IMR-90 (cell line): Measurements from ENCODE around the gene SEMA3C. TPM values are rescaled to one million over a fixed set of nuclear protein-coding genes. Genes with fewer than 3 reads are reported as not detected.
A peak's percentile ranks its signal among the peaks of the same experiment; 100 is the strongest.

Experiments used
- ATAC-seq: fragments of 200-7000 bp; cut with Tn5 transposase; 2 replicates; pipeline ENCODE4 v1.9.1; 2020; ENCODE audit warnings: low read depth, mild to moderate bottlenecking, moderate library complexity
- BruUV-seq: library from RNA; stranded (reverse); fragments of 400-500 nt; replicated peaks from 2 replicates; lab custom pipeline; 2021; lab: Mats Ljungman, UMichigan
- CTCF ChIA-PET: fragments of 300-600 bp; formaldehyde crosslinking; extraction: SDS; loops from one replicate; lab custom pipeline; 2021; ENCODE audit warnings: antibody characterized with exemption; lab: Yijun Ruan, JAX
- POLR2A ChIA-PET: fragments of 300-600 bp; sonication (Branson Sonifier 250); formaldehyde crosslinking; loops from one replicate; lab custom pipeline; 2022; ENCODE audit warnings: antibody characterized with exemption; ENCODE audit not compliant: unreplicated experiment; lab: Charles Lee
- DNase-seq: peaks from one replicate; pipeline ENCODE4 v3.0.0; 2013
- H2AFZ ChIP-seq: replicated peaks from 2 replicates; pipeline ENCODE3; 2013; ENCODE audit warnings: low read length, mild to moderate bottlenecking; ENCODE audit not compliant: poor library complexity
- H2AK5ac ChIP-seq: 2 replicates; pipeline ENCODE4 v1.6.1; 2013; ENCODE audit warnings: low read depth, low read length, inconsistent platforms
- H2AK9ac ChIP-seq: replicated peaks from 2 replicates; pipeline ENCODE3; 2013; ENCODE audit warnings: mild to moderate bottlenecking, low read depth, low read length, moderate library complexity; ENCODE audit not compliant: poor library complexity
- H2BK120ac ChIP-seq: 2 replicates; pipeline ENCODE4 v1.6.1; 2013; ENCODE audit warnings: low read depth, low read length, inconsistent platforms
- H2BK15ac ChIP-seq: 3 replicates; pipeline ENCODE4 v1.6.1; 2013; ENCODE audit warnings: low read depth, low read length, inconsistent platforms
- H2BK20ac ChIP-seq: 2 replicates; pipeline ENCODE4 v1.6.1; 2013; ENCODE audit warnings: low read depth, mild to moderate bottlenecking, inconsistent platforms, low read length, moderate library complexity
- H2BK5ac ChIP-seq: 2 replicates; pipeline ENCODE4 v1.6.1; 2013; ENCODE audit warnings: mild to moderate bottlenecking, low read depth, low read length, inconsistent platforms; ENCODE audit not compliant: poor library complexity, severe bottlenecking
- H3K14ac ChIP-seq: replicated peaks from 2 replicates; pipeline ENCODE4 v1.6.1; 2013; ENCODE audit warnings: low read depth, low read length, inconsistent platforms
- H3K18ac ChIP-seq: 2 replicates; pipeline ENCODE4 v1.6.1; 2013; ENCODE audit warnings: low read depth, low read length, control low read depth
- H3K23ac ChIP-seq: 2 replicates; pipeline ENCODE4 v1.6.1; 2013; ENCODE audit warnings: low read depth, low read length, inconsistent platforms
- H3K27ac ChIP-seq: 2 replicates; pipeline ENCODE4 v1.5.1; 2013; ENCODE audit warnings: mild to moderate bottlenecking, control low read depth, low read length; ENCODE audit not compliant: insufficient read depth
- H3K27me3 ChIP-seq: 2 replicates; pipeline ENCODE4 v1.6.1; 2013; ENCODE audit warnings: low read length; ENCODE audit not compliant: control insufficient read depth, insufficient read depth
- H3K36me3 ChIP-seq: 2 replicates; pipeline ENCODE4 v1.6.1; 2013; ENCODE audit warnings: low read length, mixed read lengths; ENCODE audit not compliant: control insufficient read depth, insufficient read depth
- H3K4ac ChIP-seq: 2 replicates; pipeline ENCODE4 v1.6.1; 2013; ENCODE audit warnings: low read depth, low read length, inconsistent platforms
- H3K4me1 ChIP-seq: 2 replicates; pipeline ENCODE4 v1.6.1; 2013; ENCODE audit warnings: low read length, mixed read lengths; ENCODE audit not compliant: control insufficient read depth, insufficient read depth
- H3K4me2 ChIP-seq: 2 replicates; pipeline ENCODE4 v1.6.1; 2013; ENCODE audit warnings: low read depth, mild to moderate bottlenecking, control low read depth, low read length, moderate library complexity
- H3K4me3 ChIP-seq: 2 replicates; pipeline ENCODE4 v1.5.1; 2013; ENCODE audit warnings: low read depth, mild to moderate bottlenecking, control low read depth, low read length, moderate library complexity; ENCODE audit not compliant: insufficient read depth
- H3K56ac ChIP-seq: 2 replicates; pipeline ENCODE4 v1.6.1; 2013; ENCODE audit warnings: low read length, inconsistent platforms; ENCODE audit not compliant: insufficient read depth; ENCODE audit errors: extremely low read depth
- H3K79me1 ChIP-seq, 2 experiments: 2 replicates each; pipeline ENCODE4 v1.6.1; 2013; ENCODE audit warnings: low read length in 2 of 2, inconsistent platforms in 1 of 2, low read depth in 1 of 2
- H3K9ac ChIP-seq: 2 replicates; pipeline ENCODE4 v1.6.1; 2013; ENCODE audit warnings: low read depth, low read length, control low read depth
- H3K9me1 ChIP-seq: 2 replicates; pipeline ENCODE4 v1.6.1; 2013; ENCODE audit warnings: low read length, inconsistent platforms; ENCODE audit not compliant: insufficient read depth
- H3K9me3 ChIP-seq: 2 replicates; pipeline ENCODE4 v1.6.1; 2013; ENCODE audit warnings: low read length; ENCODE audit not compliant: control insufficient read depth, insufficient read depth
- H4K20me1 ChIP-seq: 2 replicates; pipeline ENCODE4 v1.6.1; 2013; ENCODE audit warnings: low read length, inconsistent platforms; ENCODE audit not compliant: insufficient read depth
- H4K5ac ChIP-seq: 2 replicates; pipeline ENCODE4 v1.6.1; 2013; ENCODE audit warnings: mild to moderate bottlenecking, low read depth, low read length, control low read depth
- H4K8ac ChIP-seq, 2 experiments: 2 replicates each; pipeline ENCODE4 v1.6.1; 2013; ENCODE audit warnings: low read depth in 2 of 2, low read length in 2 of 2, control low read depth in 1 of 2, inconsistent platforms in 1 of 2
- H4K91ac ChIP-seq: 2 replicates; pipeline ENCODE4 v1.6.1; 2013; ENCODE audit warnings: low read depth, low read length, inconsistent platforms; ENCODE audit not compliant: insufficient read depth
- BHLHE40 ChIP-seq: fragments of 150-350 bp; IDR thresholded peaks from 2 replicates; pipeline ENCODE4 v1.6.1; 2016; ENCODE audit warnings: mild to moderate bottlenecking, low read depth, low read length
- CEBPB ChIP-seq: IDR thresholded peaks from 2 replicates; pipeline ENCODE4 v1.6.1; 2012; ENCODE audit warnings: low read depth, low read length, improper control_type of control experiment
- CHD1 ChIP-seq: IDR thresholded peaks from 2 replicates; pipeline ENCODE4 v1.6.1; 2012; ENCODE audit warnings: low read depth, low read length, improper control_type of control experiment
- FOS ChIP-seq: fragments of 150-350 bp; IDR thresholded peaks from 2 replicates; pipeline ENCODE4 v1.6.1; 2016; ENCODE audit warnings: low read depth, low read length
- MAFK ChIP-seq: IDR thresholded peaks from 2 replicates; pipeline ENCODE4 v1.6.1; 2012; ENCODE audit warnings: low read depth, low read length, improper control_type of control experiment
- MAZ ChIP-seq: IDR thresholded peaks from 2 replicates; pipeline ENCODE4 v1.6.1; 2012; ENCODE audit warnings: low read depth, mild to moderate bottlenecking, low read length, improper control_type of control experiment, moderate library complexity, borderline replicate concordance
- MXI1 ChIP-seq: IDR thresholded peaks from 2 replicates; pipeline ENCODE4 v1.6.1; 2012; ENCODE audit warnings: low read depth, mild to moderate bottlenecking, low read length, moderate library complexity, borderline replicate concordance
- NFE2L2 ChIP-seq: fragments of 150-350 bp; IDR thresholded peaks from 2 replicates; pipeline ENCODE4 v1.6.1; 2016; ENCODE audit warnings: low read depth, mild to moderate bottlenecking, low read length
- POLR2A ChIP-seq: IDR thresholded peaks from 2 replicates; pipeline ENCODE4 v1.6.1; 2012; ENCODE audit warnings: mild to moderate bottlenecking, low read depth, low read length
- RAD21 ChIP-seq: IDR thresholded peaks from 2 replicates; pipeline ENCODE4 v1.6.1; 2012; ENCODE audit warnings: low read length, improper control_type of control experiment
- RCOR1 ChIP-seq: IDR thresholded peaks from 2 replicates; pipeline ENCODE4 v1.6.1; 2012; ENCODE audit warnings: mild to moderate bottlenecking, low read length, improper control_type of control experiment; ENCODE audit not compliant: insufficient replicate concordance
- RFX5 ChIP-seq: IDR thresholded peaks from 2 replicates; pipeline ENCODE4 v1.8.0; 2012; ENCODE audit warnings: low read depth, mild to moderate bottlenecking, low read length, moderate library complexity
- SMC3 ChIP-seq: fragments of 150-350 bp; IDR thresholded peaks from 2 replicates; pipeline ENCODE4 v1.6.1; 2016; ENCODE audit warnings: low read depth, mild to moderate bottlenecking, antibody characterized with exemption, low read length, moderate library complexity
- WGBS, 2 experiments: methylation state at CpG; one replicate each; pipeline versions ENCODE4 v1.1.5 to v1.1.7; 2013; ENCODE audit warnings: missing lambda C conversion rate in 2 of 2; ENCODE audit not compliant: insufficient read length in 1 of 2; ENCODE audit errors: extremely low coverage in 2 of 2; 5-methylcytosine and 5-hydroxymethylcytosine counted together
- dilution Hi-C: fragments of 300-500 bp; cut with HindIII; formaldehyde crosslinking; loops from one replicate; pipeline ENCODE4 v1.14.3; 2018; ENCODE audit warnings: low sequenced_read_pairs; ENCODE audit not compliant: unreplicated experiment
- in situ Hi-C: fragments of 300-500 bp; cut with MboI; formaldehyde crosslinking; loops from 3 replicates; pipeline ENCODE4 v1.14.3; 2019; ENCODE audit warnings: low sequenced_read_pairs, inconsistent platforms, mixed read lengths
- intact Hi-C: fragments of 100-400 bp; cut with micrococcal nuclease; formaldehyde crosslinking; loops from 2 replicates; pipeline ENCODE4 v1.10.0; 2022
- polyA plus RNA-seq, 3 experiments: library from polyadenylated mRNA; depleted of rRNA; stranded (reverse); fragments of >200 nt; gene quantifications; 2 replicates each; pipeline ENCODE4 v1.2.3, GENCODE V29; 2012; ENCODE audit warnings: low replicate concordance in 1 of 3
- total RNA-seq: library from RNA; depleted of rRNA; stranded (reverse); fragments of >200 nt; gene quantifications from 2 replicates; pipeline ENCODE4 v1.2.3, GENCODE V29; 2012
- TF ChIP-seq, protein P1 (sequence below): fragments of 150-350 bp; IDR thresholded peaks from 2 replicates; pipeline ENCODE4 v1.6.1; 2017; ENCODE audit warnings: mild to moderate bottlenecking, antibody characterized with exemption, low read length, low read depth
- TF ChIP-seq, protein P2 (sequence below): conservative IDR thresholded peaks from 2 replicates; pipeline ENCODE4 v1.5.1; 2012; ENCODE audit warnings: mild to moderate bottlenecking, low read depth, low read length, improper control_type of control experiment

The SEMA3C gene
- total and polyA plus RNA-seq, 2 of the 4 experiments (the other 2 are of a cell fraction) = 21.2 to 97.1 TPM

DNA sequence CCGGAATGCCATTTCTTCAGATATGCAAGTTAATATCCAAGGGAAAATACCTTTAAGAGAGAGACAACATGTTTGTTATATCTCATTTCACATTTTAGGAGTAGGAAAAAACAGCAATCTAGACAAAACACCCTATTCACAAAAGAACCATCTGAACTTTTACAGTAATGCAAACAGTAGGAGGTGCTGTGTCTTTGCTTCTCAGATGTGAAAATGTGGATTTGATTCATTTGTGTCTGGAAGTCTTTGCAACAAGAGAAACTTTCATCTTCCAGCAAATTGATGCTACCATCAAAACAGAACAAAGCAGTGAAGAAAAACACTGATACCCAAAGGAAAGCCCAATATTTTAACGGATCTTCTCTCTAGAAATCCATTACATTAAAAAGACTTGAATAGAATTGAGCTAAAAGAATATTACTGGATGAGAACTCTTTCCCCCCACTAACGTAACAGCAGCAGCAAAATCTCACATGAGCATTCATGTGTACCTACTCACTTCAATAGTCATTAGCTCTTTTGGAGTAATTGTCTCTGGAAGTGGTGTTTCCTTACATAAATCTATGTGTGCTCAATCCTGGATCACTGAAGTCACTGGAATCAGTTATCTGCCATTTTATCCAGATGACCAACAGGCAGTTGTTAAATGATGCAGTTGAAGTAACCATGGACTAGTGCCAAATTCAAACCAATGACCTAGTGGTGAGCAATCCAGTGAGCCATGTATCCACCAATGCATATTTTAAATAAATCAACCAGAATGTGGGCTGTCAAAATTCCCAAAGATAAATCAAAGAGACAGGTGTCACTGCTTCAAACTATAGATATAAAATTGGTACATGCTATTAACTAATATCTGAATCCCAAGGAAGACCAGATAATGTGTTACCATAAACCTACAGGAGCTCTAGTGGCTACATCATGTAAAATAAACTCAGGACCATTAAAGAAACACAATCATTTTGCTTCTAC lies 1.8 kb downstream of the SEMA3C start:
- no peak overlapping the region for H4K5ac ChIP-seq
- no peaks in the 10 kb centered on the region for H4K20me1 ChIP-seq
- no peaks in the 10 kb centered on the region for H3K9me3 ChIP-seq
- H3K14ac ChIP-seq = no peak overlapping the region
- no peak overlapping the region for H2AK9ac ChIP-seq
- ChIA-PET CTCF (interaction anchor here (0.5 to 1.1 kb wide), 5 partner anchors 58 to 553 kb away, joined by 3 to 7 read pairs (median 3); no protein-coding TSS in a partner anchor), POLR2A (interaction anchor here (0.6 kb wide), 2 partner anchors 61 to 554 kb away, joined by 3 read pairs; no protein-coding TSS in a partner anchor)
- no peak overlapping the region for H4K8ac ChIP-seq
- no peaks in the 10 kb centered on the region for H3K36me3 ChIP-seq
- H3K27ac ChIP-seq = no peak overlapping the region
- peak overlapping the region; percentile 98; the same call in 1 of the 2 replicates for H3K4me2 ChIP-seq
- H3K9ac ChIP-seq = no peak overlapping the region
- H2BK120ac ChIP-seq = no peak overlapping the region
- peaks cover 1% of the 10 kb centered on the region; the same call in 1 of the 2 replicates for H3K4me1 ChIP-seq
- no peak overlapping the region for H2AFZ ChIP-seq
- H3K4me3 ChIP-seq = peak overlapping the region; percentile 27; the same call in 1 of the 2 replicates
- no peak for ATAC-seq
- H3K79me1 ChIP-seq = peaks cover 7 to 10% of the 10 kb centered on the region in 2 experiments
- no peak overlapping the region for H3K23ac ChIP-seq
- H4K91ac ChIP-seq = no peak overlapping the region
- DNase-seq = peak; percentile 89
- TF ChIP-seq MXI1 (no peak), MAZ (no peak), BHLHE40 (no peak), RAD21 (peak; percentile 55), RFX5 (no peak), FOS (peak; percentile 13; the same call in 1 of the 2 replicates), RCOR1 (no peak), MAFK (peak; percentile 15; the same call in 1 of the 2 replicates), CEBPB (no peak), NFE2L2 (no peak), SMC3 (peak; percentile 37; the same call in 1 of the 2 replicates), POLR2A (no peak), CHD1 (no peak)
- TF ChIP-seq, protein P1, sequence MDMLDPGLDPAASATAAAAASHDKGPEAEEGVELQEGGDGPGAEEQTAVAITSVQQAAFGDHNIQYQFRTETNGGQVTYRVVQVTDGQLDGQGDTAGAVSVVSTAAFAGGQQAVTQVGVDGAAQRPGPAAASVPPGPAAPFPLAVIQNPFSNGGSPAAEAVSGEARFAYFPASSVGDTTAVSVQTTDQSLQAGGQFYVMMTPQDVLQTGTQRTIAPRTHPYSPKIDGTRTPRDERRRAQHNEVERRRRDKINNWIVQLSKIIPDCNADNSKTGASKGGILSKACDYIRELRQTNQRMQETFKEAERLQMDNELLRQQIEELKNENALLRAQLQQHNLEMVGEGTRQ = no peak
- TF ChIP-seq, protein P2, sequence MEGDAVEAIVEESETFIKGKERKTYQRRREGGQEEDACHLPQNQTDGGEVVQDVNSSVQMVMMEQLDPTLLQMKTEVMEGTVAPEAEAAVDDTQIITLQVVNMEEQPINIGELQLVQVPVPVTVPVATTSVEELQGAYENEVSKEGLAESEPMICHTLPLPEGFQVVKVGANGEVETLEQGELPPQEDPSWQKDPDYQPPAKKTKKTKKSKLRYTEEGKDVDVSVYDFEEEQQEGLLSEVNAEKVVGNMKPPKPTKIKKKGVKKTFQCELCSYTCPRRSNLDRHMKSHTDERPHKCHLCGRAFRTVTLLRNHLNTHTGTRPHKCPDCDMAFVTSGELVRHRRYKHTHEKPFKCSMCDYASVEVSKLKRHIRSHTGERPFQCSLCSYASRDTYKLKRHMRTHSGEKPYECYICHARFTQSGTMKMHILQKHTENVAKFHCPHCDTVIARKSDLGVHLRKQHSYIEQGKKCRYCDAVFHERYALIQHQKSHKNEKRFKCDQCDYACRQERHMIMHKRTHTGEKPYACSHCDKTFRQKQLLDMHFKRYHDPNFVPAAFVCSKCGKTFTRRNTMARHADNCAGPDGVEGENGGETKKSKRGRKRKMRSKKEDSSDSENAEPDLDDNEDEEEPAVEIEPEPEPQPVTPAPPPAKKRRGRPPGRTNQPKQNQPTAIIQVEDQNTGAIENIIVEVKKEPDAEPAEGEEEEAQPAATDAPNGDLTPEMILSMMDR = peak; percentile 59
- no peaks in the 10 kb centered on the region for H3K27me3 ChIP-seq
- no CpG with 5 or more reads among the region's 3 CpGs for WGBS, 2 experiments
- no peak overlapping the region for H3K4ac ChIP-seq
- H2BK5ac ChIP-seq = no peak overlapping the region
- no peak overlapping the region for H2BK20ac ChIP-seq
- BruUV-seq = no TSS peak
- H3K9me1 ChIP-seq = no peaks in the 10 kb centered on the region
- dilution Hi-C loops (no loop called here), in situ Hi-C loops (loop anchor here (5.0 kb wide), 2 partner anchors 215 to 540 kb away; no protein-coding TSS in a partner anchor), intact Hi-C loops (loop anchor here (5.0 kb wide), 3 partner anchors 130 to 380 kb away; no protein-coding TSS in a partner anchor)
- 0 out of 2 replicates have a peak overlapping the region, but pooled peaks have one; percentile 8 for H3K56ac ChIP-seq
- no peak overlapping the region for H2AK5ac ChIP-seq
- H3K18ac ChIP-seq = no peak overlapping the region
- no peak overlapping the region for H2BK15ac ChIP-seq
